Gastrocnemius medialis (tissue), 4 donors: ENCODE data around the gene PRR9. TPM values are rescaled to one million over a fixed set of nuclear protein-coding genes. Genes with fewer than 3 reads are reported as not detected.

Experiments used
- ATAC-seq, 2 donors: fragments of 150-250 bp; one replicate each; pipeline ENCODE4 v1.9.1; 2016
- DNase-seq, 2 donors: peaks; one replicate each; pipeline ENCODE4 v3.0.0-alpha.2; 2019
- H3K27ac ChIP-seq, 4 donors: fragments of 200-600 bp; sonication (generic); 1 replicate in 1 of 4; 2 replicates in 3 of 4; pipeline ENCODE4 v1.5.1; 2016 to 2018; ENCODE audit warnings: mild to moderate bottlenecking in 2 of 4, moderate library complexity in 1 of 4
- H3K27me3 ChIP-seq, 3 donors: fragments of 200-600 bp; sonication (generic) in 2 of 3; 1 replicate in 1 of 3; 2 replicates in 2 of 3; pipeline versions ENCODE4 v1.5.1 to v1.6.0; 2016 to 2019; ENCODE audit warnings: mild to moderate bottlenecking in 1 of 3, moderate library complexity in 1 of 3
- H3K36me3 ChIP-seq, 2 donors: fragments of 200-600 bp; sonication (generic) in 1 of 2; one replicate each; pipeline ENCODE4 v1.5.1; 2017 to 2018
- H3K4me1 ChIP-seq, 2 donors: fragments of 200-600 bp; sonication (generic) in 1 of 2; one replicate each; pipeline ENCODE4 v1.5.1; 2016 to 2017; ENCODE audit warnings: mild to moderate bottlenecking in 2 of 2
- H3K4me3 ChIP-seq, 4 donors: fragments of 200-600 bp; sonication (generic) in 3 of 4; 1 replicate in 1 of 4; 2 replicates in 3 of 4; pipeline ENCODE4 v1.5.1; 2016 to 2019; ENCODE audit warnings: mild to moderate bottlenecking in 2 of 4
- H3K9me3 ChIP-seq, 3 donors: fragments of 200-600 bp; sonication (generic) in 2 of 3; 1 replicate in 1 of 3; 2 replicates in 2 of 3; pipeline ENCODE4 v1.5.1; 2016 to 2019
- POLR2A ChIP-seq, 2 donors: fragments of 450-650 bp; IDR thresholded peaks; one replicate each; pipeline ENCODE4 v1.6.1; 2017; ENCODE audit warnings: antibody characterized with exemption in 2 of 2, mild to moderate bottlenecking in 2 of 2, moderate library complexity in 2 of 2
- in situ Hi-C, 4 donors: fragments of 200-750 bp; cut with MboI; loops; one replicate each; pipeline versions ENCODE4 v1.15.0 to v1.8.0; 2017; ENCODE audit warnings: low sequenced_read_pairs in 4 of 4
- intact Hi-C: fragments of 100-400 bp; cut with DNase I; formaldehyde crosslinking; loops from one replicate; pipeline ENCODE4 v1.15.1; 2023; ENCODE audit warnings: low total_unique reads
- total RNA-seq, 4 donors: library from RNA; depleted of rRNA; stranded (reverse); fragments of >200 nt; gene quantifications; one replicate each; pipeline versions ENCODE4 v1.1.0 to v1.2.3, GENCODE V29; 2016
- TF ChIP-seq, protein P1 (sequence below), 5 experiments: fragments of 450-650 bp in 3 of 5; fragments of 200-600 bp in 2 of 5; sonication (generic) in 2 of 5; IDR thresholded peaks in 4 of 5; conservative IDR thresholded peaks in 1 of 5; 1 replicate in 4 of 5; 2 replicates in 1 of 5; pipeline ENCODE4 v1.5.1; 2016 to 2019; ENCODE audit warnings: antibody characterized with exemption in 5 of 5, mild to moderate bottlenecking in 3 of 5, moderate library complexity in 3 of 5

PRR9 gene
- total RNA-seq, 4 donors from 2014 or later: not detected

DNA sequence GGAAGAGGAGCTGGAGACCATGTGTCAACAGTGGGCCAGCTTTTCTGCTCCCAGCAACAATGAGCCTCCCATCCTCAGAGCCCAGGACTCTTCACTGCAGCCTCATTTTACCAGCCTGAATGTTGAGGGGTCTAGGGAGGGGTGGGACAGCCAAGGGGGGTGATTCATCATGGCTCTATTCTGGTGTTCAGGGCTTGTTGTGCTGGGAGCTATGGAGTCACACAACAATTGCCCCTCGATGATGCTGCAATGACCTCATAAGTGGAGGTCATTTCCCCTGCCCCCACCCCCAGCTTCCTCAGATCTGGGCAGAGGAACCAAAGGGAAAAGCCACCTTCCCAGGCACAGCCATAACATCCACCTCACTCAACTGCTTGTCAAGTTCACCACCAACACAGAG lies 14.3 kb upstream of the PRR9 start, which contains the start of gene LELP1:
Gene LELP1 (plus strand): TSS at position 301 of the 400 bp plus-strand sequence. CDS start 1,278 bp downstream, outside the sequence.
- ATAC-seq: no peak

DNA sequence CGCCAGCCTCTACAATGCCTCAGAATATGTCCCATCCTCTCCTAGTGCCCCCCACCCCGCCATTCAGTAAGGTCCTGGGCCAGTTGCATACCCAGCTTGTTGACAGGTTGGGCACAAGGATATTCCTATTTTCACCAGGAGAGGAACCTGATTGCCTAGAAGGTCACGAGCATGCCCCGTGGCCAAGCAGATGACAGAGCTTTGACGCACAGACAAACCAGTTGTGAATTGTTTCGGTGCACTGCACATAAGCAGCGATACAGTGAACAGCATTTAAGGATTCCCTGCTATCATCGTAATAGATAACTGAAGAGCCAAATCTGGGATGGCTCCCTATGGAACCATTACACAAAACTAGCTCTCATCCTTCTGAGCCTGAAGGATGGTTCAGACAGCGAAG lies 10.8 kb upstream of the PRR9 start:
- TF ChIP-seq, protein P1, sequence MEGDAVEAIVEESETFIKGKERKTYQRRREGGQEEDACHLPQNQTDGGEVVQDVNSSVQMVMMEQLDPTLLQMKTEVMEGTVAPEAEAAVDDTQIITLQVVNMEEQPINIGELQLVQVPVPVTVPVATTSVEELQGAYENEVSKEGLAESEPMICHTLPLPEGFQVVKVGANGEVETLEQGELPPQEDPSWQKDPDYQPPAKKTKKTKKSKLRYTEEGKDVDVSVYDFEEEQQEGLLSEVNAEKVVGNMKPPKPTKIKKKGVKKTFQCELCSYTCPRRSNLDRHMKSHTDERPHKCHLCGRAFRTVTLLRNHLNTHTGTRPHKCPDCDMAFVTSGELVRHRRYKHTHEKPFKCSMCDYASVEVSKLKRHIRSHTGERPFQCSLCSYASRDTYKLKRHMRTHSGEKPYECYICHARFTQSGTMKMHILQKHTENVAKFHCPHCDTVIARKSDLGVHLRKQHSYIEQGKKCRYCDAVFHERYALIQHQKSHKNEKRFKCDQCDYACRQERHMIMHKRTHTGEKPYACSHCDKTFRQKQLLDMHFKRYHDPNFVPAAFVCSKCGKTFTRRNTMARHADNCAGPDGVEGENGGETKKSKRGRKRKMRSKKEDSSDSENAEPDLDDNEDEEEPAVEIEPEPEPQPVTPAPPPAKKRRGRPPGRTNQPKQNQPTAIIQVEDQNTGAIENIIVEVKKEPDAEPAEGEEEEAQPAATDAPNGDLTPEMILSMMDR (IDR thresholded peaks at IDR 0.05 in 4 of 5, conservative IDR thresholded peaks at IDR 0.05 in 1 of 5): no peak
- no peak for DNase-seq
- Histone ChIP-seq H3K4me3 (no peak overlapping the region), H3K4me1 (no peaks in the 10 kb centered on the region), H3K36me3 (no peaks in the 10 kb centered on the region), H3K27me3 (no peaks in the 10 kb centered on the region), H3K27ac (no peak overlapping the region), H3K9me3 (no peaks in the 10 kb centered on the region)
- in situ Hi-C loops (no loop called here), intact Hi-C loops (no loop called here)
- no peak for ATAC-seq

More for the DNA sequence above, 14.3 kb upstream of the PRR9 start, which contains the start of gene LELP1:
- no peaks in the 10 kb centered on the region for H3K9me3 ChIP-seq
- intact Hi-C loops (no loop called here), in situ Hi-C loops (no loop called here)
- H3K27ac ChIP-seq: no peak within 1 kb of the TSS
- H3K4me1 ChIP-seq: no peaks in the 10 kb centered on the region
- H3K4me3 ChIP-seq: no peak within 1 kb of the TSS
- TF ChIP-seq, protein P1 (IDR thresholded peaks at IDR 0.05 in 4 of 5, conservative IDR thresholded peaks at IDR 0.05 in 1 of 5): no peak
- no peak for TF ChIP-seq POLR2A (IDR thresholded peaks at IDR 0.05)
- H3K36me3 ChIP-seq: no peaks in the 10 kb centered on the region
- H3K27me3 ChIP-seq: no peaks in the 10 kb centered on the region
- no peak for DNase-seq

DNA sequence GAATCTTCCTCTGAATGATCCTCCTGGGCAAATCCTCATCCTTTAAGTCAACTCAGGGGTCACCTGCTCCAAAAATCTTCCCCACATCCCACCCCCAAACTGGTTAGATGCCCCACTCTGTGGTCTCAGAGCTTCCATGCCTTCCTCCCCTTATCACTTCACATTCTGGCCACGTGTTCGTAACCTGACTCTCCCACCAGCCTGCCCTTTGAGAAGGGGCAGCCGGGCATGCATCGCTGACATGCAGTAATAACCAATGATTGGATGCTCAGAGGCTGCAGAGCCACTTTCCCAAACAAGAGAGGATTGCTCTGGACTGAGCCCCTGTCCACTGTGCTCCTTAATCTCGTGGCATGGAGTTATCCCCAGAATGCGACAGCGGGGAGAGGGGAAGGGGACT lies 7.2 kb upstream of the PRR9 start:
- DNase-seq: no peak
- Histone ChIP-seq H3K4me3 (no peak overlapping the region), H3K27me3 (no peaks in the 10 kb centered on the region), H3K27ac (no peak overlapping the region), H3K4me1 (no peaks in the 10 kb centered on the region), H3K36me3 (no peaks in the 10 kb centered on the region), H3K9me3 (no peaks in the 10 kb centered on the region)
- intact Hi-C loops (no loop called here), in situ Hi-C loops (no loop called here)
- ATAC-seq: no peak
- TF ChIP-seq, protein P1 (IDR thresholded peaks at IDR 0.05 in 4 of 5, conservative IDR thresholded peaks at IDR 0.05 in 1 of 5): no peak
- TF ChIP-seq POLR2A (IDR thresholded peaks at IDR 0.05): no peak

DNA sequence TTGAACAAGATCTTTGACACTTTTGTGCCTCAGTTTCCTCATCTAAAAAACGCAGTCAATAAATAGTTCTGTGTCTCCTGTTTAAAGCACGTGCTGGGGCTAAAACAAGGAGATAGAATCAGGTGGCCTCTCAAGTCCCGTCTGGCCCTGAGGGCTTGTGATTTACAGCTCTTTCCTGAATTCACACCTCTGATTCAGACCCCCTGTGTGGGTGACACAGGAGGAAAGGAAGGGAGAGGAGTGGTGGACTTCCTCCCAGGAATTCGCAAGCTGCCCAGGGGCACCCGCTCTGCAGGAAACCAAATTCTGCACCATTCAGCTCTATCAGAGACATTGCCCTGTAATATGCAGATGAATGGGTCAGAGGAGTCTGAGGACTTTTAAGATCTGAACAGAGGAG lies 5.2 kb upstream of the PRR9 start:
- Histone ChIP-seq H3K36me3 (no peaks in the 10 kb centered on the region), H3K4me3 (no peak overlapping the region), H3K9me3 (no peaks in the 10 kb centered on the region), H3K27me3 (no peaks in the 10 kb centered on the region), H3K27ac (no peak overlapping the region), H3K4me1 (no peaks in the 10 kb centered on the region)
- TF ChIP-seq POLR2A (IDR thresholded peaks at IDR 0.05): no peak
- TF ChIP-seq, protein P1 (IDR thresholded peaks at IDR 0.05 in 4 of 5, conservative IDR thresholded peaks at IDR 0.05 in 1 of 5): no peak
- ATAC-seq (no peak), DNase-seq (no peak)
- intact Hi-C loops: no loop called here
- in situ Hi-C loops: no loop called here

DNA sequence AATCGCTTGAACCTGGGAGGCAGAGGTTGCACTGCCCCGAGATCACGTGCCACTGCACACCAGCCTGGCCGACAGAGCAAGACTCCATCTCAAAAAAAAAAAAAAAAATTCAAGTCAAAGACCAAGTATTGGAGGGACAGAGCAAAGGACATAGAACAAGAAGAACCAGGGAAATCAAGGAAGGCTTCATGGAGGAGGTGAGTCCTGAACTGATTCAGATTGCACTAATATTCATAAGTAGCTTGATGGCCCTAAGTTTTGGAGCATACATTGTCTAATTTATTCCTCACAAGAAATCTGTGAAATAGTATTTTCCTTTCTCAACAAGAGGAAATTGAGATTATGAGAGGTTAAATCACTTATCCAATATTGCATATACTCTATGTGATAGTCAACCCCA lies 3.9 kb upstream of the PRR9 start:
- no peaks in the 10 kb centered on the region for H3K27me3 ChIP-seq
- intact Hi-C loops: no loop called here
- no peak overlapping the region for H3K4me3 ChIP-seq
- ATAC-seq: no peak
- in situ Hi-C loops: no loop called here
- H3K36me3 ChIP-seq: no peaks in the 10 kb centered on the region
- no peak for DNase-seq
- no peak for TF ChIP-seq POLR2A (IDR thresholded peaks at IDR 0.05)
- TF ChIP-seq, protein P1 (IDR thresholded peaks at IDR 0.05 in 4 of 5, conservative IDR thresholded peaks at IDR 0.05 in 1 of 5): no peak
- H3K9me3 ChIP-seq: no peaks in the 10 kb centered on the region
- no peaks in the 10 kb centered on the region for H3K4me1 ChIP-seq
- H3K27ac ChIP-seq: no peak overlapping the region
